ENCODE results near the gene ABCA8.

The ABCA8 gene

DNA sequence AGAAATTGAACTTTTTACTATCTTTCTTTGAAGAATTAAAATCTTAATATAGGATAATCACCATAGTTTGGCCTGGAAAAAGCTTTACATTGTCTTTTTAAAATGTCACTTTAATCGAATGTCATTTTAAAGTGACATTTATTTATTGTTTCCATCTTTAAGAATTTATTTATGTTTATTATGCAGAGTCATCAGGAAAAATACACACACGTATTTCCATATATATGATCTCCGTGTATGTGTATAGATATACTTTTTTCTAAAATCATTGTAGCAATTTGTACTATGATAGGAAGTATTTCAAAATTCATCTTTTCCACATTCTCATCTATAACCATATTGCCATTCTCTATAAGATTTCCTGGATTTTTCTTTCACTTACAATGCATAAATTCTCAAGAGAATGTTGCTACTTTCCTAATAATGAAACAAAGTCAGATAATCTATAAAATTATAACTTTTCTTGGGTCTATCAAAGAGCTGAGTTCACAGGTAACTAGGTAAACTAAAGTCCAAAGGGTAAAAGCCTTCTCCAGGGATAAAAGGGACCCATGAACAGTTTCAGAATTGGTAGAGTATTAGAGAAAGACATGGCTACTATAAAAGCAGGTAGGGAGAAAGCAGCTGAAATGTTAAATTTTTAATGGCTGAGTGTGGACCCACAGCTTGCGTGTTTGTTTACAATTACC lies 11.9 kb downstream of the ABCA8 start:
- no peak for DNase-seq

DNA sequence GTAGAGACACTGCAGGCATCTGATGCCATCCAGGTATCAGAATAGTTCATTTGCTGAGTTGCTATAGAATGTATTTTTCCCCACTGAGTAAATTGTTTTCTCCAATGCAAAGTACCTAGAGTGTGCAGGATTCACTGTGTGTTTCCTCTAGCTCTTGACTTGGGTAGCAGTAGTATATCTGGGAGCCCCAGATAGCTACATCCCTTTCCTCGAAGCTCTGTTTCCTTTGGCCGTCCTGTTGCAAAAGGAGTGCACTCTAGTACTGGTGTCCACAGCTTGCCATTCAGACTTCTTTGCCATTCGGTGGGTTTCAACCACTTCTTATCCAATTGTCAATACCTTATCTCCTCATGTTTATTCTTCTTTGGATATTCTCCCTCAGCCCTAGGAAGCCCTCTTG lies 12.8 kb downstream of the ABCA8 start:
- no peak for DNase-seq

DNA sequence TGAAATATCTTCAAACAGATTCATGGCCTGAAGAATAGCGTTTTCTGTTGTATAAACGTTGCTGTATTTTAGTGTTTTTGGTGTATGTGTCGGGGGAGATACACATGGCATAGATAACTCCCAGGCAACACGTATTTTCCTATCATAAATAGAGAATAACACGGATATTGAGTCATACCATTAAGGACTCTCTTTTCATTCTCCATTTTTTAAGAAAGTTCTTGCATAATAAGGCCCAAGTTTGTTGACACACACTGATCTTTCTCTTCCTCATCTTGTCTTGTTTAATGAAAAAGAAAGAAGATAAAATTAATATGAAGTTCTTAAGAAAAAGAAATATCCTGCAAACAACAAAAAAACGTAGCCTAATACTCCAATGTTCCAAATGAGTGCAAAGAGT lies 13.4 kb downstream of the ABCA8 start:
- DNase-seq: no peak

DNA sequence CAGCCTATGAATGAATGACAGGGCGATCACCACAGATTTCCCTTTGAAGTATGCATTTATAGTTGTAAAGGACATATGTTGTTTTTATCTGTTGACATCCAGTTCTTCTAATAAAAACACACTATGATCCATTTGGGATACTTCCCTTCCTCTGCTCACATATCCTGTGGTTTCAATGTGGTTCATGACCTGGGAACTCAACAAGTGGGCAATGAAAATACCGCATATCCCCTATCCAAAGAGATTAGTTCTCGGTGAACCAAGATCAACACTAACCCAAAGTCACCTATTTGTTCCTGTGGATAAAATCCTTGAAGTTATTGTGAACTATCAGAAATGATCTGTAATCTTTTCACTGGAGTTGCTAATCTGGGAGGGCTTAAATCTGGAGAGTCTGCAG lies 16.0 kb downstream of the ABCA8 start:
- DNase-seq: no peak

DNA sequence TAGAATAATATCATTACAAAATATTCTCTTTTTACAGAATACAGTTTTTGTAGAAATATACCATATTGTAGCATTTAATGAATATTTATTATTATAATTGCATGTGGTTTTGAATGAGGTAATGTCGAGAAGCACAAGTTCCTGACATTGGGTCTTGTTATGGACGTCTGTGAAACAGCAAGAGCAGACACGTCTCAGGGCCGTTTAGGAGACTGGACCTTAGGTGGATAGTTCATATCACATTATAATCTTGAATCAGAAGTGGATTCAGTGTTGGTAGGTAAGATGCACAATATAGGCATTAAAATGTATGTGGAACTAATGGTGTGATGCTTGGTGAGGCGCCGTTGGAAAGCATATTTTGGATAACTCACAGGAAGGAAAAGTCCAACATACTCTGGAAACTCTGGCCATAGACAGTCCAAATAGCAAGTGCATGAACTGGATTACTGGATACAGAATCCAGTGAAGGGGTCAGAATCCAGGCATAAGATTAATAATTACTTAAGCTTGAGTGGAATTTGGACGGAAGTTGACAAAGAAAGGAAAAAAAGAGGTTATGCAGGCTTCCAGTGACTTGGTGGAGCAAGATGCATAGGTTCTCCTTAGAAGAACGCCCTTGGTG lies 17.2 kb downstream of the ABCA8 start:
- no peak for DNase-seq

DNA sequence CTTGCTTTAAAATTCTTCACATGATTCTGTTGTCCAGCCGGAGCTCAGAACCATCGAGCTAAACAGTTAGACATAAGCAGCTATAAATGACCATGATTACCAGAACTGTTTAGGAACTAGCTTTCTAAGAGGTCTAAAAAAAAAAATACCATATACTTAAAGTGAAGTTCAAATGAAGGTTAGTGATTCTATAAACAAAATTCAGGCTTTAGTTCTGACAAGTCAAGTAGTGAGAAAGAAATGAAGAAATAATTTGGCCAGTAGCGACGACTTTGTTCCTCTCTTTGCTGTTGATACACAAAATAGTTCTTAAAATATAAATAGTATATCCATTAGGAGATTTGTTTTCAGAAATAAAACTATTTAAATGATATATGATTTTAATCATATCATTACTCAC lies 27.7 kb downstream of the ABCA8 start:
- DNase-seq: no peak

DNA sequence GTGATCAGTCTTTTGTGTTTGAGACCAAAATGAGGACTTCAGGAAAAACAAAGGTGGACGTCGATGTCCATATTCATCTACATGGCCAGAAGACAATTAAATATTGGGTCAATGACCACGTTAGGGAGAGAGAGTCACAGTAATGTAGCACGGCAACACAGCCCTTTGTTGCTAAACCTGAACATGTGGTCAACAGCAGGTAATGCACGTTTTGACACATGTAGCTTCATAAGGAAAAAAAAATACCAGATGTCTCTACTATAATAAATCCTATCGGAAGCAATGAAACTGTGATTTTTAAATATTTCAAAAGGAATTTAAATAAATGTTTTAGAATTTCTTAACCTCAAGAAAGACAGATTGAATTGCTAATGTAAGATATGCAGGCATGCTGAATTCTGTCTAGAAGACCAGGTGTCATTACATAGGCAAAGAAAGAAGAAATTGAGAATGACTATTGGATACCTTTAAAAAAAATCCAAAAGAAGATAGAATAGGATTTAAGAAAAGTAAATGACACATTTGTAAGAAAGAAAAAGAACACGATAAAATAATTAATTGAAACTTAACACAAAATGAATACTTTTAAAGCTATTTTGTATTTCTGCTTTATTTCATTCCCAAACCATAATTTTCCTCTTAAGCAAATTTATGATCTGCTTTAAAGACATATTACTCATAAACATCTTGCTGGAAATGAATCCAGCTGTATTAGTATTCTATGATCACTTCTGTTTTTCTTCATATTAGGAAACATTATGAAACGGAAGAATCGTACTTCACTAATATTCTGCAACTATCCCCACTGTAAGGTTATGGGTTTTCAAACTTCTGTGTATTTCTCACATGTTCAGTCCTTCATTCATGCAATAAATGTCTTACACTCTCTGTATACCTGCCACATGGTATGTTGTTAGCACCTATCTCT lies 30.1 kb downstream of the ABCA8 start:
- no peak for DNase-seq

DNA sequence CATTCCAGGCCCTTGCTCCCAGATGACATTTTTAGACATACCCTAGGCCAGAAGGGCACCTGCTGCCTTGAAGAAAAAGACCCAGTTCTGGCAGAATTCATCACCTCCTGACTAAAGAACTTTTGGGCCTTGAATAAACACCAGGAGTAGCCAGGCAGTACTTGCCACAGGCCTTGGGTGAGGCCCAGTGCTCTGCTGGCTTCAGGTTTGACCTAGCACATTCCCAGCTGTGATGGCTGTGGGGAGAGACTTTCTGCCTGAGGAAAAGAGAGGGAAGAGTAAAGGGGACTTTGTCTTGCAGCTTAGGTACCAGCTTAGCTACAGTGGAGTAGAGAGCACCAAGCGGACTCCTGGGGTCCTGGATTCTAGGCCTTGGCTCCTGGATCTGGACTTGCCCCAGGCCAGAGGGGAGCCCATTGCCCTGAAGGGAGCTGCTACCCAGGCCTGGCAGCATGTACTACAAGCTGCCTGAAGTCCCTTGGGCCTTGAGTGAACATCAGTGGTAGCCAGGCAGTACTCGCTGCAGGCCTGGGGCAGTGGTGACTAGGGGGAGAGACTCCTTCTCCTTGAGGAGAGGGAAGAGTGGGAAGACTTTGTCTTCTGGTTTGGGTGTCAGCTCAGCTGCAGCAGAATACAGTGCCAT lies 44.3 kb downstream of the ABCA8 start:
- DNase-seq: no peak

DNA sequence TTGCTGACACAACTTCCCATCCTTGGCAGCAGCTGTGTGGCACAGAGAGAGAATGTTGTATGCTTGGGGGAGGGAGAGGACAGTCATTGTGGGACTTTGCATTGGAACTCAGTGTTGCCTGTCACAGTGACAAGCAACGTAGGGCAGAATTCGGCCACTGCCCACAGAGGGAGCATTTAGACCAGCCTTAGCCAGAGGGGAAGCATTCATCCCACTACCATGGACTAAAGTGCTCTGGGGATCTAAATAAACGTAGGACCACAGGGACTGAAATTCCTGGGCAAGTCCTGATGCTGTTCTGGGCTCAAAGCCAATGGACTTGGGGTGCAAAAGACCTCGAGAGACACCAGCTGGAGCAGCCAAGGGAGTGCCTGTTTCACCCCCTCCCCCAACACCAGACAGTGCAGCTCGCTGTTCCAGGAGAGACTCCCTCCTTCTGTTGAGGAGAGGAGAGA lies 44.9 kb downstream of the ABCA8 start:
- DNase-seq: no peak

DNA sequence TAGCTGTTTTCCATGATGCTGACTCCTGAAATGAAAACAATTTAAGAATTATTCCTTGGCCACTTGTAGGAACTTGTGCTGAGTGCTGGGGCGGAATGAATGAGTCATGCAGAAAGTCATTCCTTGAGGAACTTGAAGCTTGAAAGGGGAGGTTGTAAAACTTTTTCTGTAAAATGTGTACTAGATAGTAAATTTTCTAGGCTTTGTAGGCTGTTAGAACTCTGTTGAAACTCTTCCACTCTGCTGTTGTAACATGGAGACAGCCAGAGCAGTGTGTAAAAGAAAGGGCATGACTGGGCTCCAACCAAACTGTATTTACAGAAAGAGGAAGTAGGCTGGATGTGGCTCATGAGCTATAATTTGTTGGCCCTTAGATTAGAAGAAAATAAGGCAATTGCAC lies 46.1 kb downstream of the ABCA8 start:
- DNase-seq: no peak

DNA sequence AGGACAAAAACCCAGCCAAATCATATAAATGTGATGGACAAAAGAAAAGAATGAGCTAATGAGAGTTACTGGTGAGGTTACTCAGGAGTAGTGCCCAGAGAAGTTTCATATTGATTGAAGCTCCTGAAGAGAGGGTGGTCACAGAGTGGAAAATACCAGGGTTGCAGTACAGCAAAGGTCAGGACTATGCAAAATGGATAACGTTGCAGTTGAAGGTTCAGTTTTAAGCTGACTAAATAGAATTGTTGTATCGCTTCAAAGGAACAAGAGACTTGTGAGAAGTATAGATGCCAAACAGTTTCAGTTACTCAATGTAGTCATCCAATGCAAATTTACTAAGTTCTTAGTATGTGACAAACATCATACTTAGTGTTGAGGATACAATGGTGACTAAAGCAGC lies 47.1 kb downstream of the ABCA8 start:
- no peak for DNase-seq

DNA sequence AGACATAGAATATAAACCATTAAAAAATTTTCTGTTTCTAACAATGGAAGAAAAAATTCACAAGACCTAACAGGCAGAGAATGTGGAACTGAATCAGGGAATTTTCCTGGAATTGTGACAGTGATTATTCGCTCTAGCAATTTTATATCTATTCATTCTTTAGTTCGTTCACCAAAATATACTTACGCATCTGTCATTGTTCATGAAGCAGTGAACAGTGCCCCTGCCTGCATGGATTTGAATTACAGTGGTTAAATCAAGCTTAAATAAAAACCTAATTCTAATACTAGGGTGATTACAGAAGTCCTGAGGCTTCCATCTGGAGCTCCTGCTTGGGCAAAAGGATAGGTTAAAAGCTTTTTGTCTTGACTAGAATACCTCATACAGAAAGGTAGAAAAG lies 48.6 kb downstream of the ABCA8 start:
- peak in 1 of 2 experiments; percentile 4 for DNase-seq

DNA sequence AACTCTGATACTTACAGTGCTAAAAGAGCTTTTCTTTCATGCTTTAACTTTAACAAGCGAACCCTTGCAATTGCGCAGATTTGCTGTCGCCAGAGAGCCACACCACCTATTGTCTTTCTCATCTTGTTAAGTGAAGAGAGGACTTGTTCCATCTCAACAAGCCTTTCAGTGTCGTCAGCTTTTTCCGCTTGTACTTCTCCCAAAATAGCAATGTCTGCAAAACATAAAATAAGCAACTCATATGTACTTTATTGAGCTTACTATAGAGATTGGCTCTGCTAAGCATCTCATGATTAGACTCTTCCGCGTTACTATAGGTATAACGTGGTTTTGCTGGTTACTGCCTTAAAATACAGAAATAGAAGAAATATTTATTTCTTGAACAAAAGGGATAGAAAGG lies 51.9 kb downstream of the ABCA8 start:
- no peak for DNase-seq

DNA sequence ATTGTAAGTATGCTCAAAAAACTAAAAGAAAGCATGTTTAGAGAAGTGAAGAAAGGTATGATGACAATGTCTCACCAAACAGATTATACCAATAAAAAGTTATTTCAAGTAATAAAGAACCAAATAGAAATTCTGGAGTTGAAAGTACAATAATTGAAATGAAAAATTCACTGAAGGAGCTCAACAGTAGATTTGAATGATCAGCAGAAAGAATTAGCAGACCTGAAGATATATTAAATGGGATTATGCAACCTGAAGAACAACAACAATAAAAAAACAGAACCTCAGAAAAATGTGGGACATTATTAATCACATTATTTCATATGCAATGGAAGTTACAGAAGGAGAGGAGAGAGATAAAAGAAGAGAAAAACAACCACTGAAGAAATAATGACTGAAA lies 57.6 kb downstream of the ABCA8 start:
- DNase-seq: no peak

DNA sequence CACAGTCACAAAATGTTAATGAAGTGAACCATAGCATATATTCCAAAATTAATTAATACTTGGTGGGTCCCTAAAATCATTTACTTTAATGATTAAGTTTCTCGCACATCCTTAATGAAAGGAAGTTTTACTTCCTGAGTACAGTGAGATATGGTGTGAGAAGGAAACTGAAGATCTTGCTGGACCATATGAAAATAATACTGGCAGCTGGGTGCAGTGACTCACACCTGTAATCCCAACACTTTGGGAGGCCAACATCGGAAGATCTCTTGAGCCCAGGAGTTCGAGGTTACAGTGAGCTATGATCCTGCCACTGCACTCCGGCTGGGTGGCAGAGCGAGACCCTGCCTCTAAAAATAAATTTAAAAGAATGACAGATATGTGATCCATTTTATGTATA lies 62.5 kb downstream of the ABCA8 start:
- no peak for DNase-seq

DNA sequence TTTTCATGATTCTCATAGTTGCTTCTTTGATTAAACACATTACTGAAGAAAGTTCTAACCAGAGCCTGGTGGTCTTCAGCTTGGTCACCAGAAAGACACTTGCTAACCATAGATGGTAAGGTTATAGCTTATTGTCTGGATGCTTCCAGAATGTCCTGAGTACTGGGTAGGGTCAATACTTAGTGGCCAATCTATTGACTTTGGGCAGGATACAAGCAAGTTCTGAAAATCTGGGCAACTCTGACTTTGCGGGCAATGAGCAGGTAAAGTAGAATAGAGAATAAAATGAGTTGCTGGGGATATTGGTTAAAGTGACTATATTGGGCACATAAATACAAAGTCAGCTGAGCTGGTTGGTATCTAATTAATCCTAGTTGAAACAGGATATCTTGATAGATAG lies 63.0 kb downstream of the ABCA8 start:
- no peak for DNase-seq

DNA sequence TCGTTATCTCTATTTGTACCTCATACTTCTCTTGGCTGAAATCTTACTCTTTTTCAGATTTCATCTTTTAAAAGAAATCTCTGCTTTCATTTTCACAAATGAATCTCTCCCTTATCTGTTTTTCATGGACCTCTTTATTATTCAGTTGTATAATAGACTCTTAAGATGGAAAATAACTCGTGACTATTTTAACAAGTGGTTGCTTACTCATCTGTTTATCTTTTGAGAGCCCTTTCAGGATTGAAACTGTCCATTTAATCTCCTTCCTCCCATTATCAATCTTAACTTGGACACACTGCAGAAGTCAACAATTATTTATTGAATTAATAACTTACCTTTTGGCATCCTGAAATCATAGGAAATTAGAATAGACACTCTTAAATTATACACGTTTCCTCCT lies 68.8 kb downstream of the ABCA8 start:
- DNase-seq: no peak

DNA sequence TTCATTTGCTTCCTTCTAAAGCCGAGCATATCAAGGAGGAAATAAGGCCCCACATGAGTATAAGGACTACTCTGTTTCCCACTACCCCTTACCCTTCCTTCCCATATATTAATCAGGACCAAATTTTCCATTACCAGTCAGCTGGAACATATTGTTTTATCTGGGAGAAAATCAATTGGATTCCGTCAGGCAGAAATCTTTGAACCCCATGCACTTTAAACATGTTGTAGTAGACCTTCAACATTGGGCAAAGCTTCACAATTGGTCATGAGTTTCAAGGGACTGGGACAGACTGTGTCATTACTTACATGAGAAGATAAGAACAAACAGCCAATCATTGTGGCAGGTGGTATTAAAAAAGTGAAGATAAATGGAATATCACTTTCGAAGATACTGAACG lies 70.3 kb downstream of the ABCA8 start:
- no peak for DNase-seq

DNA sequence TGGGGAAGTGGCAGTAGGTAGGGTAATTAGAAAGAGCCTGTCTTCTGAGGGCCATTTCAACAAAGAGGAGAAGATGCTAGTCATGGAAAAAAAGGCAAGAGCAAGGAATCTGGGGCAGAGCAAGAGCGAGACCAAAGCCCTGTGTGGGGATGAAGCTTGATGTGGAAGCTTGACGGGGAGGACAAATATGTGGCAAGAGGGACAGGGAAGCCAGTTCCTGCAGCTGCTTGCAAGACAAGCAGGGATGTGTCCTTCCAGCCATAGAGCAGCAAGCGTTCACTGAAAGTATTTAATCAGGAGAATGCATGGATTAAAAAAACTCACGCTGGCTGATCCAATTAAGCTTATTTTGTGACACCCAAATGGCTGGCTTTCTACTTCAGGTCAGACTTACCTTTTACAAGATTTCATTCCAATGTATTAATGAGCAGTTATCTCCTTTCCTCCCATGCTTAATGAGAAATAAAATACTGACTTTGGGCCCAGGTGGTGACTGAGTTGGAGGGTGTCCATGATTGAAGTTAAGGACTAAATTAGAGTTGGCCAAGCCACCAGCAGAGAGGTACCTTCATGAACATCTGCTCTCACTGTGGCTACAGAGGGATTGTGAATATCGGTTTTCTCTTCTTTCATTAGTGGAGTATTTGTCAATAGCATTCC lies 76.8 kb downstream of the ABCA8 start:
- DNase-seq: no peak

DNA sequence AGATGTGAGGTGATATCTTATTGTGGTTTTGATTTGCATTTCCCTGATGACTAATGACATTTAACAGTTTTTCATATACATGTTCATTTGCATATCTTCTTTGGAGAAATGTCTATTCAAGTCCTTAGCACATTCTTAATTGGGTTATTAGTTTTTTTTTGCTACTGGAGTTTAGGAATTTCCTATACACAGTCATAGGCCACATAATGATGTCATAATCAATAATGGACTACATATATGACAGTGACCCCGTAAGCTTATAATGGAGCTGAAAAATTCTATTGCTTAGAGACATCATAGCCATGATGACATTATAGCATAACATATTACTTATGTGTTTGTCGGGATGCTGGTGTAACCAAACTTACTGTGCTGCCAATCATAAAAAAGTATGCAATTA lies 83.7 kb downstream of the ABCA8 start:
- no peak for DNase-seq

DNA sequence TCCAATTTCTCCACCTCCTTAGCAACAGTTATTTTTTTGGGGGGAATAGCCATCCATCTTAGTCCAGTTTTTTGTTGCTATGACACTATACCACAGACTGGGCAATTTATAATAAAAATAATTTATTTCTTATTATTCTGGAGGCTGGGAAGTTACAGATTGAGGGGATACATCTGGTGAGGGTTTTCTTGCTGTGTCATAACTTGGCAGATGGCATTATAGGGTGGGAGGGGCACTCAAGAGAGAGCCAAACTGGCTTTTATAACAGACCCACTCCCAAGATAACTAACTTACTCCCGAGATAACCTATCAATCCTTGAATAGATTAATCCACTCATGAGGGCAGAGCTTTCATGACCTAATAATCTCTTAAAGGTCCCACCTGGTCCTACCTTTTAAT lies 84.2 kb downstream of the ABCA8 start:
- no peak for DNase-seq

DNA sequence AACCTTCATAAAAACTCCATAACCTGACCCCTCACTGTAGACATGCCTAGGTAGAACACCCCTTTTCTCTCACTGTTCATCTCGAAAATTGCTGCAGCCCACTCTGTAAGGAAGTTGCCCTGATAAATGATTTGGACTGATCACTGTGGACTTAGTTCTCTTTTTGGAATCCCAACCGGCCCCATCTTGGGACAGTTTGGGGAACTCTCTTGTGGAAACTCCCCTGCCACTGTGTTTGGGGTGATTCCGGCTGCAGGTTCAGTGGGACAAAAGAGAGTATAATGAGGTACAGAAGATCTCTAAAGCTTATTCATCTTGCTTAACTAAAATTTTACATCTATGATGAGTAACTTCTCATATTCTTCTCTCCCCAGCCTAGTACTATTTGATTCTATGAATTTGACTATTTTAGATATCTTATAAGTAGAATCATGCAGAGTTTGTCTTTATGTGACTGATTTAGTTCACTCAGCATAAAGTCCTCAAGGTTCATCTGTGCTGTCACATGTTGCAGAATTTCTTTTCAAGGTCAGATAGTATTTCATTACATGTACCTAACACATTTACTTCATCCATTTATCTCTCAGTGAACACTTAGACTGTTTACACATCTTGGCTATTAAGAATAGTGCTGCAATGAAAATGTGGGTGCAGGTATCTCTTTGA lies 84.9 kb downstream of the ABCA8 start:
- DNase-seq: no peak
